Astrocyte (in vitro differentiated cells and primary cell): ENCODE results near the gene LTBP2.

Source experiments
- CTCF ChIP-seq: IDR thresholded peaks from 2 replicates; pipeline ENCODE4 v1.5.1; 2011; ENCODE audit warnings: low read depth, mild to moderate bottlenecking, inconsistent platforms, low read length, moderate library complexity; ENCODE audit not compliant: insufficient read depth
- EZH2 ChIP-seq: IDR thresholded peaks from 2 replicates; pipeline ENCODE4 v1.6.1; 2012; ENCODE audit warnings: mild to moderate bottlenecking, low read length, inconsistent platforms; ENCODE audit not compliant: insufficient read depth

GRCh38 chr14:74552623-74553022, 59.4 kb downstream of the LTBP2 start:
- TF ChIP-seq CTCF: no peak
- no peak for TF ChIP-seq EZH2
